22Rv1 (cell line): ENCODE data around the gene CNTNAP4.

Experiments used
- H3K27ac ChIP-seq: fragments of 450-650 bp; 2 replicates; pipeline ENCODE4 v1.5.1; 2017
- ZFX ChIP-seq: fragments of 450-650 bp; IDR thresholded peaks from 2 replicates; pipeline ENCODE4 v1.6.1; 2017; ENCODE audit warnings: antibody characterized with exemption, borderline replicate concordance
- TF ChIP-seq, protein P1 (sequence below): fragments of 450-650 bp; IDR thresholded peaks from 2 replicates; pipeline ENCODE4 v1.5.1; 2017; ENCODE audit warnings: mild to moderate bottlenecking

The CNTNAP4 gene

DNA sequence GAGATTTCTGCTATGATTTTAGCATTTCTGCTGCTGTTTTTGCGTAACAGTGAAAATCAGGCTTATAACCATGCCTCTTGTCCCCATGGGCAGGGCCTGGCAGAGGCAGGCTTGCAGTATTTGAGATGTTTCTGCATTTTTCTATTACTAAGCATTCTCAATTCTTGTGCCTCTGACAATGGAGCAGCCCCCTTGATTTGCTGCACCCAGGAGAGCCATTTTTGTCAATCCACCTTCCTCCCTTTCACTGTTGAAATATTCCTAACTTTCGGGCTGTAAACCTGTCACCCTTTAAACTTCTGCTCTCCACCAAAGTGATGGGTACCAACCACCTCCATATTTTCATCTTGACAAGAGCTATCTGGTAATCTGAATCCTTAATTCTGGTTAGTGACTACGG lies 178.1 kb downstream of the CNTNAP4 start:
- no peak overlapping the region for H3K27ac ChIP-seq
- TF ChIP-seq, protein P1, sequence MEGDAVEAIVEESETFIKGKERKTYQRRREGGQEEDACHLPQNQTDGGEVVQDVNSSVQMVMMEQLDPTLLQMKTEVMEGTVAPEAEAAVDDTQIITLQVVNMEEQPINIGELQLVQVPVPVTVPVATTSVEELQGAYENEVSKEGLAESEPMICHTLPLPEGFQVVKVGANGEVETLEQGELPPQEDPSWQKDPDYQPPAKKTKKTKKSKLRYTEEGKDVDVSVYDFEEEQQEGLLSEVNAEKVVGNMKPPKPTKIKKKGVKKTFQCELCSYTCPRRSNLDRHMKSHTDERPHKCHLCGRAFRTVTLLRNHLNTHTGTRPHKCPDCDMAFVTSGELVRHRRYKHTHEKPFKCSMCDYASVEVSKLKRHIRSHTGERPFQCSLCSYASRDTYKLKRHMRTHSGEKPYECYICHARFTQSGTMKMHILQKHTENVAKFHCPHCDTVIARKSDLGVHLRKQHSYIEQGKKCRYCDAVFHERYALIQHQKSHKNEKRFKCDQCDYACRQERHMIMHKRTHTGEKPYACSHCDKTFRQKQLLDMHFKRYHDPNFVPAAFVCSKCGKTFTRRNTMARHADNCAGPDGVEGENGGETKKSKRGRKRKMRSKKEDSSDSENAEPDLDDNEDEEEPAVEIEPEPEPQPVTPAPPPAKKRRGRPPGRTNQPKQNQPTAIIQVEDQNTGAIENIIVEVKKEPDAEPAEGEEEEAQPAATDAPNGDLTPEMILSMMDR = no peak
- no peak for TF ChIP-seq ZFX

- no peak for TF ChIP-seq ZFX
- H3K27ac ChIP-seq = no peak overlapping the region
Measured at GRCh38 chr16:76456016-76456415, 178.8 kb downstream of the CNTNAP4 start.

GRCh38 chr16:76459111-76459510 lies 181.9 kb downstream of the CNTNAP4 start:
- H3K27ac ChIP-seq = no peak overlapping the region
- TF ChIP-seq ZFX = no peak
- TF ChIP-seq, protein P1 = no peak

DNA sequence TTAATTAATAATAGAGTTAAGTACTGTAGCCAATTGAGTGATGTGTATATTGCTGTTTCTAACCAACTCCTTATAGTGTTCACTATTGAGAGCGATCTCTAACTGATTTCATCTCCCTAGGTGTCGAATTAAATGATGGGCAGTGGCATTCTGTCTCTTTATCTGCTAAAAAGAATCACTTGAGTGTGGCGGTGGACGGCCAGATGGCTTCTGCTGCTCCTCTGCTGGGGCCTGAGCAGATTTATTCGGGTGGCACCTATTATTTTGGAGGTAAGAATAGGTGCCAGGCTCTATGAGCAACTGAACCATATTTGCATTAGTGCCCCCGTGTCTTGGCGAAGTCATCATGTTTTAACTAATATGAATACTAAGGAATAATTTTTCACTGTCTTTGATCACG lies 184.6 kb downstream of the CNTNAP4 start:
- TF ChIP-seq, protein P1 = no peak
- no peak for TF ChIP-seq ZFX
- no peak overlapping the region for H3K27ac ChIP-seq

DNA sequence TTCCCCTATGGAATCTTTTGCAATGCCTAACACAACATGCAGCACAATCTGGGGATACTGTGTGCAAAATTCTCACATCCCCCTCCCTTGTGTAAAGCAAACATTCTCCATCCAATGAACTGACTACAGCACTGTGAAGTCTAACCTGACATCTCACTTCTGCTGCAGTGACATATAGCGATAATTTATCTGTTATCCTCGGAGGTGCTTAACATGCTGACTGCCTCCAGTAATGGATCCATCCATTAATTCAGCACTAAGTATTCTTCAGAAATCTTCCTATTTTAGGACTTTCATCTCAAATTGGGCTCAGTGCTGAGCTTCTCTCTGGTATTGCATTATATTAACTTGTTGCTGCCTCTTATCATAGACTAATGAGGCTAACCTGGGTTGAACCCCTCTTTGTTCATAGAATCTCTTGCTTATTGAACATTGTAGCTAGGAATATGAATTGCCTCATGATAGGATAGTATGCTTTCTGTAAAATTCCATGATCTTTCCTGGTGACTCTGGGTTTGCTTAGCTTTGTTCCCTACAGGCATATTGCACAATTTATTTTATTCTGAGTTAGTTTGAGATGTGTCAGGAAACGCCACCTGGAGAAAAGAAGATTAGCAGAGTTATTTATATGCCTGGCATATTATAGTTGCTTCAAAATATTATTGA lies 187.9 kb downstream of the CNTNAP4 start:
- TF ChIP-seq ZFX = no peak
- TF ChIP-seq, protein P1 = no peak
- H3K27ac ChIP-seq = no peak overlapping the region

DNA sequence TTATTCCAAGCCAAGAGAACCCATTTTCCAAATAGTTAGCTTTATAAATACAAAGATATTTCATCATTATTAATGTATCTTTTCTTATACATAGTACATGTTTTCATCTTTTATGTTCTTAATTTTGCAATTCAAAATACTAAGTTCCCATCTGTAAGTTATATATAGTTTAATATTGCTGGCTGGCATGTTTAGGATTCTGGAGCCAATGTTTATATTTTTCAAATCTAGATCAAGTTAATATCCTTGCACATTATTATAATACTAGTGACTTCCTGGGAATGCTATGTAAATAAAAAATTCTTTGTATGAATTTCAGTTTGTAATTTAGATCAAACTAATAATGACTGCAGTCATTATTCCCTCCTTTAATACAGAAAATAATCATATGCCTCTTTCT lies 189.7 kb downstream of the CNTNAP4 start:
- no peak for TF ChIP-seq ZFX
- TF ChIP-seq, protein P1 = no peak
- H3K27ac ChIP-seq = no peak overlapping the region

- H3K27ac ChIP-seq = no peak overlapping the region
- TF ChIP-seq, protein P1 = no peak
- no peak for TF ChIP-seq ZFX
Measured at GRCh38 chr16:76474048-76474447, 196.8 kb downstream of the CNTNAP4 start.

GRCh38 chr16:76478105-76478504 lies 200.9 kb downstream of the CNTNAP4 start:
- TF ChIP-seq, protein P1 = no peak
- no peak for TF ChIP-seq ZFX
- no peak overlapping the region for H3K27ac ChIP-seq
